Peyer's patch (tissue), 4 donors: ENCODE data around the gene CAPRIN1. TPM values are rescaled to one million over a fixed set of nuclear protein-coding genes. Genes with fewer than 3 reads are reported as not detected.

Experiments used
- DNase-seq, 3 donors: peaks; one replicate each; pipeline ENCODE4 v3.0.0-alpha.2; 2017 to 2019
- H3K27ac ChIP-seq, 4 donors: fragments of 200-600 bp; sonication (generic); one replicate each; pipeline ENCODE4 v1.5.1; 2016 to 2019
- H3K27me3 ChIP-seq, 2 donors: fragments of 200-600 bp; sonication (generic); one replicate each; pipeline ENCODE4 v1.5.1; 2019
- H3K36me3 ChIP-seq, 3 donors: fragments of 200-600 bp; sonication (generic); one replicate each; pipeline ENCODE4 v1.5.1; 2016 to 2019
- H3K4me1 ChIP-seq, 4 donors: fragments of 200-600 bp; sonication (generic); one replicate each; pipeline ENCODE4 v1.5.1; 2016 to 2019
- H3K4me3 ChIP-seq, 4 donors: fragments of 200-600 bp; sonication (generic); 1 replicate in 3 of 4; 2 replicates in 1 of 4; pipeline ENCODE4 v1.5.1; 2016 to 2019; ENCODE audit warnings: mild to moderate bottlenecking in 1 of 4
- H3K9me3 ChIP-seq, 4 donors: fragments of 200-600 bp; sonication (generic); one replicate each; pipeline ENCODE4 v1.5.1; 2016 to 2019; ENCODE audit warnings: mild to moderate bottlenecking in 1 of 4
- POLR2A ChIP-seq, 2 donors: fragments of 450-650 bp; IDR thresholded peaks; one replicate each; pipeline ENCODE4 v1.5.1; 2017; ENCODE audit warnings: antibody characterized with exemption in 2 of 2, mild to moderate bottlenecking in 2 of 2, moderate library complexity in 2 of 2
- total RNA-seq, 4 donors: library from RNA; depleted of rRNA; stranded (reverse); fragments of >200 nt; gene quantifications; one replicate each; pipeline ENCODE4 v1.1.0, GENCODE V29; 2016
- TF ChIP-seq, protein P1 (sequence below), 6 experiments: fragments of 450-650 bp in 4 of 6; fragments of 200-600 bp in 2 of 6; sonication (generic) in 1 of 6; IDR thresholded peaks; one replicate each; pipeline ENCODE4 v1.5.1; 2017 to 2019; ENCODE audit warnings: antibody characterized with exemption in 6 of 6, mild to moderate bottlenecking in 3 of 6, moderate library complexity in 1 of 6

CAPRIN1 gene
- total RNA-seq, 4 donors from 2014 or later = 107 to 158 (median 142) TPM

GRCh38 chr11:34013898-34014571 is 37.5 kb upstream of the CAPRIN1 start:
- Histone ChIP-seq H3K27ac (peak overlapping the region in 2 of 4 donors; percentile 73 to 79), H3K4me3 (no peak overlapping the region), H3K36me3 (no peaks in the 10 kb centered on the region), H3K4me1 (no peaks in the 10 kb centered on the region), H3K27me3 (no peaks in the 10 kb centered on the region), H3K9me3 (no peaks in the 10 kb centered on the region)
- no peak for TF ChIP-seq POLR2A (IDR thresholded peaks at IDR 0.05)
- TF ChIP-seq, protein P1, sequence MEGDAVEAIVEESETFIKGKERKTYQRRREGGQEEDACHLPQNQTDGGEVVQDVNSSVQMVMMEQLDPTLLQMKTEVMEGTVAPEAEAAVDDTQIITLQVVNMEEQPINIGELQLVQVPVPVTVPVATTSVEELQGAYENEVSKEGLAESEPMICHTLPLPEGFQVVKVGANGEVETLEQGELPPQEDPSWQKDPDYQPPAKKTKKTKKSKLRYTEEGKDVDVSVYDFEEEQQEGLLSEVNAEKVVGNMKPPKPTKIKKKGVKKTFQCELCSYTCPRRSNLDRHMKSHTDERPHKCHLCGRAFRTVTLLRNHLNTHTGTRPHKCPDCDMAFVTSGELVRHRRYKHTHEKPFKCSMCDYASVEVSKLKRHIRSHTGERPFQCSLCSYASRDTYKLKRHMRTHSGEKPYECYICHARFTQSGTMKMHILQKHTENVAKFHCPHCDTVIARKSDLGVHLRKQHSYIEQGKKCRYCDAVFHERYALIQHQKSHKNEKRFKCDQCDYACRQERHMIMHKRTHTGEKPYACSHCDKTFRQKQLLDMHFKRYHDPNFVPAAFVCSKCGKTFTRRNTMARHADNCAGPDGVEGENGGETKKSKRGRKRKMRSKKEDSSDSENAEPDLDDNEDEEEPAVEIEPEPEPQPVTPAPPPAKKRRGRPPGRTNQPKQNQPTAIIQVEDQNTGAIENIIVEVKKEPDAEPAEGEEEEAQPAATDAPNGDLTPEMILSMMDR (IDR thresholded peaks at IDR 0.05) = no peak
- peak in 1 of 3 donors; percentile 52 for DNase-seq

- Histone ChIP-seq H3K4me3 (no peak overlapping the region), H3K27ac (no peak overlapping the region), H3K36me3 (no peaks in the 10 kb centered on the region), H3K9me3 (peaks cover 0 to 2% (median 0%) of the 10 kb centered on the region in 4 donors), H3K27me3 (no peaks in the 10 kb centered on the region), H3K4me1 (no peaks in the 10 kb centered on the region)
- no peak for TF ChIP-seq POLR2A (IDR thresholded peaks at IDR 0.05)
- no peak for DNase-seq
Observed at GRCh38 chr11:34021977-34022735, 29.4 kb upstream of the CAPRIN1 start.

- TF ChIP-seq, protein P1 (IDR thresholded peaks at IDR 0.05) = no peak
- no peak for TF ChIP-seq POLR2A (IDR thresholded peaks at IDR 0.05)
- Histone ChIP-seq H3K4me1 (peaks cover 0 to 11% (median 0%) of the 10 kb centered on the region in 4 donors), H3K9me3 (peaks cover 0 to 2% (median 0%) of the 10 kb centered on the region in 4 donors), H3K27ac (no peak overlapping the region), H3K27me3 (no peaks in the 10 kb centered on the region), H3K36me3 (no peaks in the 10 kb centered on the region), H3K4me3 (no peak overlapping the region)
- DNase-seq = no peak
Observed at GRCh38 chr11:34026432-34026831, 25.1 kb upstream of the CAPRIN1 start.

- peak in 1 of 3 donors; percentile 74 for DNase-seq
- TF ChIP-seq POLR2A (IDR thresholded peaks at IDR 0.05) = no peak
- TF ChIP-seq, protein P1 (IDR thresholded peaks at IDR 0.05) = no peak
- H3K4me1 ChIP-seq = peaks cover 0 to 11% (median 0%) of the 10 kb centered on the region in 4 donors
- no peak overlapping the region for H3K4me3 ChIP-seq
- no peaks in the 10 kb centered on the region for H3K36me3 ChIP-seq
- H3K27ac ChIP-seq = peak overlapping the region in 3 of 4 donors; percentile 46 to 63 (median 52)
- no peaks in the 10 kb centered on the region for H3K27me3 ChIP-seq
- no peaks in the 10 kb centered on the region for H3K9me3 ChIP-seq
Observed at GRCh38 chr11:34027516-34028408, 23.8 kb upstream of the CAPRIN1 start.

DNA sequence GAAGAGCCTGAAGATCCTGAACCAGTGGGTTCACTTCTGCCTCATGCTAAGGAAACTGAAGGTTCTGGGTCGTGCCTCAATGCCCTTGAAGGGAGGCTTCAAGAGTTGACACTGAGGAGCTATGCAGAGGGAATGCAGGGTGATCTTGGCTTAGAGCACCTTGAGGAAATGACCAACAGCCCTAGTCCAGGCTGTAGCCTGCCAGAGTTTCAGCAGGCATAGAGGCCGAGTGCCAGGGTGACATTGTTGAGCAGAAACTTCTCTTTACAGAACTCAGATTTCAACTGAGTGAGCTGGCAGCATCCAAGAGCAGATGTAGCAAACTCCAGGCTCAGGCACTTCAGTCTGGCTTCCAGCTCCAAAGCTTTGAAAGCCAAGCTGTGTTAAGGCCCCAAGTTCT is 23.1 kb upstream of the CAPRIN1 start:
- TF ChIP-seq POLR2A (IDR thresholded peaks at IDR 0.05) = no peak
- TF ChIP-seq, protein P1 (IDR thresholded peaks at IDR 0.05) = no peak
- DNase-seq = peak in 1 of 3 donors; percentile 51

More for the DNA sequence above, 23.1 kb upstream of the CAPRIN1 start:
- Histone ChIP-seq H3K9me3 (no peaks in the 10 kb centered on the region), H3K4me3 (no peak overlapping the region), H3K27me3 (no peaks in the 10 kb centered on the region), H3K4me1 (peaks cover 0 to 11% (median 0%) of the 10 kb centered on the region in 4 donors), H3K36me3 (no peaks in the 10 kb centered on the region), H3K27ac (peak overlapping the region in 3 of 4 donors; percentile 46 to 72 (median 52))
